GM19455 (cell line): Measurements from ENCODE around the gene RMI1.
"Not testable (repeated sequence)": the region's sequence is repeated elsewhere in the genome, so short reads cannot be mapped to it uniquely, and the experiment has no call there.

Experiments used
- ATAC-seq: cut with Tn5 transposase; IDR thresholded peaks from one replicate; pipeline ENCODE4 v1.9.1; 2021; ENCODE audit not compliant: unreplicated experiment

RMI1 gene

GRCh38 chr9:83980395-83981125, at the start of gene RMI1:
Gene RMI1, plus strand, starts transcription at chr9:83980805. Its CDS starts 20,182 bp downstream, at chr9:84000987.
- peak; percentile 72 for ATAC-seq

GRCh38 chr9:83930881-83931280, 49.7 kb upstream of the RMI1 start:
- no peak for ATAC-seq

- no peak for ATAC-seq
Observed at GRCh38 chr9:83932011-83932410, 48.6 kb upstream of the RMI1 start.

- no peak for ATAC-seq
Observed at GRCh38 chr9:83932851-83933250, 47.8 kb upstream of the RMI1 start.

- no peak for ATAC-seq
Observed at GRCh38 chr9:83933790-83934189, 46.8 kb upstream of the RMI1 start.

GRCh38 chr9:83934569-83935275, 45.9 kb upstream of the RMI1 start:
- no peak for ATAC-seq

GRCh38 chr9:83935276-83935935, 45.2 kb upstream of the RMI1 start:
- no peak for ATAC-seq

- no peak for ATAC-seq
Observed at GRCh38 chr9:83936523-83936922, 44.1 kb upstream of the RMI1 start.

DNA sequence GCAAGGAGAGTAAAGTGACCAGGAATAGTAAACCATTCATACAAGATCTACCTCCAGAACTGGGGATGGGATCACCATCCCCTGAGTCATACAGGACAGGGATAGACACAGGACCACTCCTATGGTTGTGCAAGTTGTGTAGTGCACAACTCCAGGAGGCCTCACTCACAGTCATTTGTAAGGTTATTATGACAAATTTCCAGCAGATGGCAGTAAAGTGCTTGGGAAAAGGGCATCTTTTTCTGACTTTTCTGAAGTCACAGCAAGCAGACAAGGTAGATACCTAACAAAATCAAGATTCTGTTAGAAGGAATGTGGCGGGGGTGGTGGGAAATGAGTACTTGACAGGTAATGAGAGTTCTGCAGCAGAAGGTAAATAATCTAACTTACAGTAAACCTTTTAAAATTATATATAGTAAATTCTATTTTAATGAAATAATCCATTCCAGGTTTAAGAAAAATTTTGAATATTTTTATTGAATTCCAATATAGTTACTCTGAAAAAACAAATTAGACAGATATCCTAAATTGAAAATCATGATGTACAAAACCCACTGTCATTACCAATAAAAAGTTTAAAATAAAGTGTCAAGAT, 42.6 kb upstream of the RMI1 start:
- ATAC-seq: no peak

DNA sequence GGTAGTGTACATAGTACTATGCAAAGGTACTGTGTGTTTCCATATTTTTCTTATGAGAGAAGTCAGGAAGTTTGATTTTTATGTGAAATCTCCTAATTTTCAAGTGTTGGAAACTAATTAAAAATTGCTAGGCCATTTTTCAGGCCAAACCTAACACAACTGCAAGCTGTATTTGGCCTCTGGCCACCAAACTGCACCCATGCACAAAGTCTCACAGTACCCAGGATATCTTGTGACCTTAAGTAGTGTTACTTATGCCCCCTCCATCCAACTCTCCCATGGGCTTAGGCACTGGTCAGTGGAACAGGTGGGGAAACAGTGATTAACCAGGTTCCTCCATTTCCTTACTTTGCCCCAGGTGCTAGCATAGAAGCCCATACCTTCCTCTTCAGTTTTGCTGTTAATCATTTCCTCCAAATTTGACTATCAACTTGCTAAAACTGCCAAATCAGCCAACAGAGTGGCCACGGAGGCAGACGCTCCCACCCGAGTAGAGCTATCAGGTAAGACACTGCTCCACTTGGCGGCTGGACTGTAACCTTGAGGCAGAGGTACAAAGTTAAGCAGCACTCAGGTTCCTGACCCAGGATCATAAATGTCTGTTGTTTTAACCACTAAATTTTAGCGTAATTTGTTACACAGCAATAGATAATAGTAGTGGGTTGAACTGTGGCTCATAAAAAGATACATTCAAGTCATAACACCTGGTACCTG, 39.9 kb upstream of the RMI1 start:
- no peak for ATAC-seq

DNA sequence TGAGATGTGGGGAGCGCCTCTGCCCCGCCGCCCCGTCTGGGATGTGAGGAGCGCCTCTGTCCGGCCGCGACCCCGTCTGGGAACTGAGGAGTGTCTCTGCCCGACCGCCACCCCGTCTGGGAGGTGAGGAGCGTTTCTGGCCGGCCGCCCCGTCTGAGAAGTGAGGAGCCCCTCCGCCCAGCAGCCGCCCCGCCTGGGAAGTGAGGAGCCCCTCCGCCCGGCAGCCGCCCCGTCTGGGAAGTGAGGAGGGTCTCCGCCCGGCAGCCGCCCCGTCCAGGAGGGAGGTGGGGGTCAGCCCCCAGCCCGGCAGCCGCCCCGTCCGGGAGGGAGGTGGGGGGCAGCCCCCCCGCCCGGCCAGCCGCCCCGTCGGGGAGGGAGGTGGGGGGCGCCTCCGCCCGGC, 32.5 kb upstream of the RMI1 start:
- ATAC-seq: not testable (repeated sequence)

DNA sequence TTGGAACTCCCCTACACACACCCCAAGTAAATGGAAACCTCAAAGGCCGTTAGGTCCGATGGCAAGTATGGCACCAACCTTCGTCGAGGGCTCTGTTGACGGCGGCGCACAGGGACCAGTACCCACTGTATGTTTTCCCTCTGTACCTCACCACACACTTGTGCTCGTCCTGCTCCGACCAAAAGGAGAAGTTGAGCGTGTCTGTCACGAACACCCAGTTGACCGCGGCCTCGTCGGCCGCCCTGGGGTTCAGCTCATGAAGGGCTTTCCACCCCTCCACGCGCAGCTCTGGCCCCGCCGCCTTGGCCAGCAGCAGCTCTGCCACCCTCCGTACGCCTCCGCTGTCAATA, 24.5 kb upstream of the RMI1 start:
- ATAC-seq: peak; percentile 62

GRCh38 chr9:83956436-83957247, 24.0 kb upstream of the RMI1 start:
- ATAC-seq: peak; percentile 88

- no peak for ATAC-seq
Observed at GRCh38 chr9:83957248-83957513, 23.4 kb upstream of the RMI1 start.

- ATAC-seq: no peak
Observed at GRCh38 chr9:83959061-83959460, 21.5 kb upstream of the RMI1 start.

DNA sequence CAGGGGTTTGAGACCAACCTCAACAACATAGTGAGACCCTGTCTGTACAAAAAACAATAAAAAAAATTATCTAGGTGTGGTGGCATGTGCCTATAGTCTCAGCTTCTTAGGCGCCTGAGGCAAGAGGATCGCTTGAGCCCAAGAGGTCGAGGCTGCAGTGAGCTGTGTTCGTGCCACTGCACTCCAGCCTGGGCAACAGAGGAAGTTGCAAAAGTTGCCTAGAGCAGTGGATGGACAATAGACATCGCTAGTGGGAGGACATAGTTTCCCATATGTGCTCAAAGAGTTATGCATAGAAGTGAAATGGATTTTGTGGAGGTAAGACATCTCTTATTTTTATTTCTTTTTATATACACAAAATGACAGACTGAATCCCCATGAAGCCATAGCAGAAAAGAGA, 19.6 kb upstream of the RMI1 start:
- ATAC-seq: no peak

DNA sequence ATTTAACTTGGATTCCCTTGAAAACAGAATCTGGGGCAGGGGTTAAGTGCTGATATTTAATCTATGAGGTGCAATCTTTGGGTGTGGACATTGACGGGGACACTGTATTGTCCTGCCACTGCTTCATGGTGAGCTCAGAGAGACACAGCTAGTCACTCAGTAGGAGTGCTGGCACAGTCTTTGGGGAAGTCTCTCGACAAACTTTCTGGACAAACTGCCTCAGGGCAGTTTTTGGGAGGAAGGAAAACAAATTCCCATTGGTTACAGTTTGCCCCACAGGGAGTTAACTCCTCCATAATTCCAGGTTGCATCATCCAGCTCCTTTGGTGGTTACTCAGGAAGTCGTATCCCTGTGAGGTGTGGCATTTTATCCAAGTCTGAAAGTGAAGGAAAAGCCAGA, 18.4 kb upstream of the RMI1 start:
- ATAC-seq: no peak

DNA sequence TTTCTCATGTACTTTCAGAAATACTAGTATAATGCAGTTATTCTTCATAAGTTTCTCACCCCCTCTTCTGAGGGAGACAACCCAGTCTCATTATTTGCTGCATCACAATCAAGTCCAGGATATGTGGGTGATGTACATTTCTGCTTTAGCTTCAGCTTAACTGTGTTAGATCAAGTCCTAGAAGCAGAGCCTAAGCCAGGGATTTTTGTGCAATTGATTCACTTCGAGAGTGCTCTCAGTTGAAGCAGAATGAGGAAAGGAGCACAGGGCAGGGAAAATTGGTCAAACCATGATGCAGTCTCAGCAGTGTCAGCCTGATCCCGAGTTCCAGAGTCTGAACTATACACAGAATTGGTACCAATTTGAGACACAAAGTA, 15.6 kb upstream of the RMI1 start:
- ATAC-seq: no peak

- ATAC-seq: no peak
Observed at GRCh38 chr9:83965350-83966208, 15.0 kb upstream of the RMI1 start.

DNA sequence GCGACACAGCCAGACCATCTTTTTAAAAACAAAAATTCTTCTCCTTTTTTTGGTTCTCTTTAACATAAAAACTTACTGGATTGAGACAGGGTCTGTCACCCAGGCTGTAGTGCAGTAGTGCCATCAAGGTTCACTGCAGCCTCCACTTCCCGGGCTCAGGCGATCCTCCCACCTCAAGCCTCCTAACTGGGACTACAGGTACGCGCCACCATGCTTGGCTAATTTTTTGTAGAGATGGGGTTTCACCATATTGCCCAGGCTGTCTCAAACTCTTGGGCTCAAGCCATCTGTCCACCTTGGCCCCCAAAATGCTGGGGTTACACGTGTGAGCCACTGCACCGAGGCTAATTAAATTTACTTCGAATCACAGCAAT, 14.4 kb upstream of the RMI1 start:
- ATAC-seq: no peak
